Activated naive CD4-positive, alpha-beta T cell treated with anti-CD3 and anti-CD28 coated beads, Interleukin-2, amount 10 ng/mL, durations not matched to agents 7 days and 5 days (primary cell): ENCODE data around the gene TNS1.

Experiments
- CTCF ChIA-PET: fragments of 350-600 bp; sonication (Branson Sonifier 250); formaldehyde crosslinking; loops from one replicate; lab custom pipeline; 2021; ENCODE audit warnings: antibody characterized with exemption; lab: Charles Lee
- DNase-seq: peaks from one replicate; pipeline ENCODE4 v3.0.0-alpha.2; 2020
- H3K27ac Mint-ChIP-seq: one replicate; pipeline ENCODE4 v1.8.0; 2021; ENCODE audit warnings: mild to moderate bottlenecking, moderate library complexity, mixed read lengths
- H3K27me3 Mint-ChIP-seq: one replicate; pipeline ENCODE4 v1.8.0; 2021; ENCODE audit warnings: mild to moderate bottlenecking, mixed read lengths
- H3K36me3 Mint-ChIP-seq: one replicate; pipeline ENCODE4 v1.8.0; 2021; ENCODE audit warnings: mixed read lengths
- H3K4me1 Mint-ChIP-seq: one replicate; pipeline ENCODE4 v1.8.0; 2021; ENCODE audit warnings: mixed read lengths
- H3K4me3 Mint-ChIP-seq: one replicate; pipeline ENCODE4 v1.8.0; 2021; ENCODE audit warnings: mild to moderate bottlenecking, moderate library complexity, mixed read lengths
- H3K9me3 Mint-ChIP-seq: one replicate; pipeline ENCODE4 v1.8.0; 2021; ENCODE audit warnings: mixed read lengths

TNS1 gene

DNA sequence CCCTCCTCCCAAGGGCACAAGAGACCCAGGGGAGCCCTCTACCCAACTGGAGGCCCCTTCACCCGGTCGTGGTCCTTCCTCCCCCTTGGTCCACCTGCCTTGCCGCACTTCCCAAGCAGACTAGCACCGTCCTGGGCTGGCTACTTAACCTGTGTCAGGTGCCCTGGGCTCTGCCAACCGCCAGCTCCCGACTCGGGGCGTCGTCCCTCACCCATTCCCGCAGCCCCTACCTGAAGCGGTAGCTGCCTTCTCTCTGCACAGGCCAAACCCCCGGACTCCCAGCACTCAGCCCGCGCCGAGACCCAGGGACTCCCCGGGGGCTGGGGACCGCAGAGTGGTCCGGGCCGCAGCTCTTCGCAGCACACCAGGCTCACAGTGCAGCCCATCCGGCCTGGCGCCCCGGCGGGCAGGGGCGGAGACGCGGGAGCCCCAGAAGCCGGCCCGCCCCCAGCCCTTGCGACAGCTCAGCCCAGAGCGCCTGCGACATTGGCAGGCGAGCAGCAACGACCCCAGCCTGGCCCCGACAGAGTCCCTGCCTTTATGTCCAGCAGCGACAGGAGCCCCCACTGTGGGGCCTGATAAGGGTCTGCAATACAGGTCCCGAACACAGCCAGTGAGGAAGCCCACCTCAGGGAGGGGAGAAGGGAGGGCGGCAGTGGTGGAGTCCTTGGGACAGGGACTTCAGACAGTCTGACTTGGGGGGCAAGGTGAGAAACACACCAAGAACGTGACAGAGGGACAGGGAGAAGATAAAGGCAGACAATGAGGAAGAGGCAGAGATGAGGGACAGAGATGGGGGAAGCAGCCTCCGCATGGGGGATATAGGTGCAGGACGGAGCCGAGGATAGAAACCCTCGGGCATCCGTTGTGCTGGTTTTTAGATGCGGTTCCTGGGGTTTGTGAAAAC lies 31.0 kb upstream of the TNS1 start:
- H3K27ac Mint-ChIP-seq = no peak overlapping the region

DNA sequence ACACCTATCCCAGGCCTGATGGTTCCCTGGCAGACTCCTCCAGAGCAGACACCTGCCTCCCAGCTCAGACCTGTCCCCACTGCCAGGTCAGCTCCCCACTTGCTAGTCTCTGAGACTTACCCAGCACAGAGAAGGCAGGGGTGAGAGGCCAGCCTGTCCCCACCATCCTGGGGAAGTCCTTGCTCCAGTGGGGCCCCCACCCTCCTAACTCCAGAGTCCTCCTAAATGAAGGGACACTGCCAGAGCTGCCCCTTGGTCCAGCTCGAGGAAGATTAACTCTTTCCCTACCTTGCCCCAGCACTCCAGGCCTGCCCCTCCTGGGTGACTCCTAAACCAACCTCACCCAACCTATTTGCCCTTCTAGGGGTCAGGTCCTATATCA lies 30.4 kb upstream of the TNS1 start:
- no peak overlapping the region for H3K27ac Mint-ChIP-seq
- no peak for DNase-seq
- H3K4me1 Mint-ChIP-seq = peaks cover 9% of the 10 kb centered on the region
- no peaks in the 10 kb centered on the region for H3K36me3 Mint-ChIP-seq
- H3K9me3 Mint-ChIP-seq = no peaks in the 10 kb centered on the region
- no peak overlapping the region for H3K4me3 Mint-ChIP-seq
- H3K27me3 Mint-ChIP-seq = peaks cover 26% of the 10 kb centered on the region
- CTCF ChIA-PET = interaction anchor here (0.9 to 1.5 kb wide), 6 partner anchors 9 to 248 kb away, joined by 3 to 7 read pairs (median 4); no protein-coding TSS in a partner anchor

More for the DNA sequence above, 31.0 kb upstream of the TNS1 start:
- CTCF ChIA-PET = interaction anchor here (0.9 to 2.1 kb wide), 12 partner anchors 9 to 248 kb away, joined by 3 to 10 read pairs (median 4); no protein-coding TSS in a partner anchor
- peaks cover 30% of the 10 kb centered on the region for H3K27me3 Mint-ChIP-seq
- peak; percentile 20 for DNase-seq
- no peaks in the 10 kb centered on the region for H3K9me3 Mint-ChIP-seq
- peaks cover 13% of the 10 kb centered on the region for H3K4me1 Mint-ChIP-seq
- peak overlapping the region; percentile 1 for H3K4me3 Mint-ChIP-seq
- H3K36me3 Mint-ChIP-seq = no peaks in the 10 kb centered on the region

GRCh38 chr2:218032336-218033171 lies 29.8 kb upstream of the TNS1 start:
- no peaks in the 10 kb centered on the region for H3K9me3 Mint-ChIP-seq
- H3K36me3 Mint-ChIP-seq = no peaks in the 10 kb centered on the region
- H3K4me1 Mint-ChIP-seq = peaks cover 9% of the 10 kb centered on the region
- H3K27me3 Mint-ChIP-seq = peaks cover 26% of the 10 kb centered on the region
- no peak overlapping the region for H3K4me3 Mint-ChIP-seq
- CTCF ChIA-PET = interaction anchor here (0.8 to 1.5 kb wide), 8 partner anchors 10 to 247 kb away, joined by 3 to 7 read pairs (median 4); no protein-coding TSS in a partner anchor
- H3K27ac Mint-ChIP-seq = no peak overlapping the region
- peak; percentile 19 for DNase-seq

- Mint-ChIP-seq H3K4me3 (no peak overlapping the region), H3K27ac (no peak overlapping the region), H3K36me3 (no peaks in the 10 kb centered on the region), H3K27me3 (peaks cover 28% of the 10 kb centered on the region), H3K9me3 (no peaks in the 10 kb centered on the region), H3K4me1 (peaks cover 9% of the 10 kb centered on the region)
- CTCF ChIA-PET = interaction anchor here (0.8 to 1.1 kb wide), 2 partner anchors 38 to 246 kb away, joined by 3 to 4 read pairs; no protein-coding TSS in a partner anchor
- peak; percentile 18 for DNase-seq
These were observed 29.0 kb upstream of the TNS1 start for GRCh38 chr2:218031771-218032257.

GRCh38 chr2:218031261-218031660 lies 28.5 kb upstream of the TNS1 start:
- H3K36me3 Mint-ChIP-seq = no peaks in the 10 kb centered on the region
- CTCF ChIA-PET = interaction anchor here (1.1 kb wide), 1 partner anchor 245 kb away, joined by 3 read pairs; no protein-coding TSS in a partner anchor
- H3K4me3 Mint-ChIP-seq = no peak overlapping the region

GRCh38 chr2:218030409-218031195 lies 27.8 kb upstream of the TNS1 start:
- H3K4me1 Mint-ChIP-seq = peaks cover 9% of the 10 kb centered on the region
- no peak overlapping the region for H3K4me3 Mint-ChIP-seq
- H3K36me3 Mint-ChIP-seq = no peaks in the 10 kb centered on the region
- no peaks in the 10 kb centered on the region for H3K9me3 Mint-ChIP-seq
- no peak for DNase-seq
- peaks cover 30% of the 10 kb centered on the region for H3K27me3 Mint-ChIP-seq
- no peak overlapping the region for H3K27ac Mint-ChIP-seq
- CTCF ChIA-PET = no interaction called here

More at GRCh38 chr2:218031261-218031660, 28.5 kb upstream of the TNS1 start:
- DNase-seq = no peak
- Mint-ChIP-seq H3K27me3 (peaks cover 30% of the 10 kb centered on the region), H3K27ac (no peak overlapping the region), H3K4me1 (peaks cover 9% of the 10 kb centered on the region), H3K9me3 (no peaks in the 10 kb centered on the region)

GRCh38 chr2:218029366-218030360 lies 26.9 kb upstream of the TNS1 start:
- Mint-ChIP-seq H3K9me3 (no peaks in the 10 kb centered on the region), H3K27me3 (peaks cover 28% of the 10 kb centered on the region), H3K36me3 (no peaks in the 10 kb centered on the region), H3K4me3 (no peak overlapping the region), H3K4me1 (peaks cover 5% of the 10 kb centered on the region), H3K27ac (no peak overlapping the region)
- CTCF ChIA-PET = no interaction called here
- no peak for DNase-seq

DNA sequence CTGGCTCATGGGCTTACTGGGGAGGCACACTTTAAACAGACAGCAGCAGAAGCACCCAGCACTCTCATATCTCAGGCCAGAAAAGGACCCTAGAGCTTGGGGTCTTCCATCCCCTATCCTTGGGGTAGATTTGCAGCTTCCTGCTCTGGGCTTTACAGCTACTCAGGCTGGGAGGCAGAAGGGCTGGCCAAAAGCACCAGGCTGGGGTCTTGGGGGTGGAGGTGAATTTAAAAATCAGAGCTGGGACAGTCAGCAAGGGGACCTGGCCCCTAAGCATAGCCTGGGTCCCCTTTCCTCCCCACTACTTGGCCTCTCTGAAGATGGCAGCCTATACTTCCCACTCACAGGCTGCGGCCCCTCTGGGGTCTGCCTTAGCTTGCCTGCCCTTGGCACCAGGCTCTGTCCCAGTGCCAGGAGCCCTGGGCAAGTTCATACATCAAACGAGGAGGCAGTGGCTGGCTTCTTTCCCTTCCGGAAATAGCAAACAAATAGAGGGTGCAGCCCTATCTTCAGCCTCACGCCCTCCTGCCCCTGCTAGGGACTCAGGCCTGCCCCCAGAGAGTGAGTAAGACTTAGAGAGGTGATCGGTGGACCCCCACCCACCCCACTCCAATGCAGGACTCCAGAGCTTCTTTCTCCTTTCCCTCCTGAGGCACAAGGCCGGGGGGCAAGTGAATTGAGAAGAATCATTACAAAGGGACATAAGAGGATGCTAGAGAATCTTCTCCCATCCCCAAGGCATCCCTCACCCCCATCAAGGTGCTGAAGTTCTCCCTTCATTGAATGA lies 26.0 kb upstream of the TNS1 start:
- no peaks in the 10 kb centered on the region for H3K36me3 Mint-ChIP-seq
- no peaks in the 10 kb centered on the region for H3K9me3 Mint-ChIP-seq
- no peak for DNase-seq
- H3K4me1 Mint-ChIP-seq = no peaks in the 10 kb centered on the region
- H3K27ac Mint-ChIP-seq = no peak overlapping the region
- peaks cover 21% of the 10 kb centered on the region for H3K27me3 Mint-ChIP-seq
- CTCF ChIA-PET = no interaction called here
- H3K4me3 Mint-ChIP-seq = no peak overlapping the region

- DNase-seq = no peak
- CTCF ChIA-PET = no interaction called here
- no peaks in the 10 kb centered on the region for H3K36me3 Mint-ChIP-seq
- H3K27me3 Mint-ChIP-seq = peaks cover 16% of the 10 kb centered on the region
- H3K4me3 Mint-ChIP-seq = no peak overlapping the region
- H3K9me3 Mint-ChIP-seq = no peaks in the 10 kb centered on the region
- H3K27ac Mint-ChIP-seq = no peak overlapping the region
- H3K4me1 Mint-ChIP-seq = no peaks in the 10 kb centered on the region
These were observed 25.3 kb upstream of the TNS1 start for GRCh38 chr2:218028189-218028495.

- H3K27ac Mint-ChIP-seq = no peak overlapping the region
- no peaks in the 10 kb centered on the region for H3K9me3 Mint-ChIP-seq
- no peak overlapping the region for H3K4me3 Mint-ChIP-seq
- peaks cover 11% of the 10 kb centered on the region for H3K27me3 Mint-ChIP-seq
- no peaks in the 10 kb centered on the region for H3K4me1 Mint-ChIP-seq
- CTCF ChIA-PET = no interaction called here
- no peaks in the 10 kb centered on the region for H3K36me3 Mint-ChIP-seq
- DNase-seq = no peak
These were observed 24.8 kb upstream of the TNS1 start for GRCh38 chr2:218027426-218028188.

- CTCF ChIA-PET = no interaction called here
- H3K4me3 Mint-ChIP-seq = no peak overlapping the region
- H3K4me1 Mint-ChIP-seq = no peaks in the 10 kb centered on the region
- peak; percentile 18 for DNase-seq
- H3K36me3 Mint-ChIP-seq = no peaks in the 10 kb centered on the region
- no peaks in the 10 kb centered on the region for H3K9me3 Mint-ChIP-seq
- no peak overlapping the region for H3K27ac Mint-ChIP-seq
- H3K27me3 Mint-ChIP-seq = peaks cover 4% of the 10 kb centered on the region
These were observed 24.1 kb upstream of the TNS1 start for GRCh38 chr2:218026676-218027425.
